GM23338 (cell line): ENCODE data around the gene TCF7L2. TPM values are rescaled to one million over a fixed set of nuclear protein-coding genes. Genes with fewer than 3 reads are reported as not detected.

Experiments used
- ATAC-seq: fragments of 200-7000 bp; cut with Tn5 transposase; 3 replicates; pipeline ENCODE4 v1.9.1; 2020
- DNase-seq: peaks from one replicate; pipeline ENCODE4 v3.0.0-alpha.2; 2015; ENCODE audit warnings: low spot score
- H2AFZ ChIP-seq: fragments of 200-600 bp; sonication (generic); 2 replicates; pipeline ENCODE4 v1.8.0; 2016; ENCODE audit warnings: antibody characterized with exemption, mild to moderate bottlenecking, moderate library complexity
- H3F3A ChIP-seq: fragments of 200-600 bp; sonication (generic); replicated peaks from 2 replicates; pipeline ENCODE4 v1.8.0; 2017; ENCODE audit warnings: antibody characterized with exemption, mixed run types, low read depth
- H3K27ac ChIP-seq: fragments of 200-600 bp; sonication (generic); 2 replicates; pipeline ENCODE4 v1.6.1; 2016; ENCODE audit warnings: low read depth
- H3K27me3 ChIP-seq: fragments of 200-600 bp; sonication (generic); 2 replicates; pipeline ENCODE4 v1.8.0; 2016; ENCODE audit warnings: mild to moderate bottlenecking, mixed run types, moderate library complexity; ENCODE audit not compliant: insufficient read depth
- H3K36me3 ChIP-seq: fragments of 200-600 bp; sonication (generic); 2 replicates; pipeline ENCODE4 v1.8.0; 2016; ENCODE audit warnings: mild to moderate bottlenecking; ENCODE audit not compliant: insufficient read depth
- H3K4me1 ChIP-seq: fragments of 200-600 bp; sonication (generic); 2 replicates; pipeline ENCODE4 v1.8.0; 2016; ENCODE audit warnings: mild to moderate bottlenecking, moderate library complexity; ENCODE audit not compliant: insufficient read depth
- H3K4me2 ChIP-seq: fragments of 200-600 bp; sonication (generic); 2 replicates; pipeline ENCODE4 v1.7.1; 2017; ENCODE audit warnings: mixed run types
- H3K4me3 ChIP-seq: fragments of 200-600 bp; sonication (generic); 2 replicates; pipeline ENCODE4 v1.6.1; 2016; ENCODE audit warnings: mixed run types
- H3K79me2 ChIP-seq: fragments of 200-600 bp; sonication (generic); replicated peaks from 2 replicates; pipeline ENCODE4 v1.8.0; 2017; ENCODE audit warnings: mild to moderate bottlenecking; ENCODE audit not compliant: insufficient read depth
- H3K9me2 ChIP-seq: fragments of 200-600 bp; sonication (generic); 2 replicates; pipeline ENCODE4 v1.8.0; 2017; ENCODE audit not compliant: insufficient read depth
- H4K20me1 ChIP-seq: fragments of 200-600 bp; sonication (generic); replicated peaks from 2 replicates; pipeline ENCODE4 v1.8.0; 2017; ENCODE audit warnings: mild to moderate bottlenecking; ENCODE audit not compliant: insufficient read depth
- H3K27ac Mint-ChIP-seq: 2 replicates; pipeline ENCODE4 v1.8.0; 2020; ENCODE audit warnings: inconsistent platforms, mild to moderate bottlenecking, moderate library complexity, mixed read lengths
- H3K27me3 Mint-ChIP-seq: 3 replicates; pipeline ENCODE4 v1.8.0; 2022; ENCODE audit warnings: low read depth, mild to moderate bottlenecking, moderate library complexity, mixed read lengths, inconsistent platforms; ENCODE audit not compliant: insufficient read depth, poor library complexity
- H3K36me3 Mint-ChIP-seq: 3 replicates; pipeline ENCODE4 v1.8.0; 2021; ENCODE audit warnings: low read depth, mild to moderate bottlenecking, inconsistent platforms, moderate library complexity, mixed read lengths
- H3K4me1 Mint-ChIP-seq: 3 replicates; pipeline ENCODE4 v1.8.0; 2020; ENCODE audit warnings: mild to moderate bottlenecking, inconsistent platforms, mixed read lengths
- H3K4me3 Mint-ChIP-seq: 3 replicates; pipeline ENCODE4 v1.8.0; 2021; ENCODE audit warnings: moderate library complexity, mild to moderate bottlenecking, inconsistent platforms, mixed read lengths
- H3K9me3 Mint-ChIP-seq: 3 replicates; pipeline ENCODE4 v1.8.0; 2020; ENCODE audit warnings: moderate library complexity, mild to moderate bottlenecking, inconsistent platforms, mixed read lengths
- CREB1 ChIP-seq: fragments of 250-450 bp; sonication (Bioruptor Pico); IDR thresholded peaks from 2 replicates; pipeline ENCODE4 v1.5.0; 2020; ENCODE audit warnings: low read depth, mild to moderate bottlenecking, moderate library complexity
- EZH2 ChIP-seq: fragments of 200-600 bp; sonication (generic); IDR thresholded peaks from one replicate; pipeline ENCODE4 v1.8.0; 2017; ENCODE audit warnings: antibody characterized with exemption, mild to moderate bottlenecking, low read depth; ENCODE audit not compliant: unreplicated experiment
- EZH2phosphoT487 ChIP-seq: fragments of 200-600 bp; sonication (generic); IDR thresholded peaks from one replicate; pipeline ENCODE4 v1.8.1; 2018; ENCODE audit warnings: antibody characterized with exemption; ENCODE audit not compliant: unreplicated experiment
- JUNB ChIP-seq: IDR thresholded peaks from one replicate; pipeline ENCODE4 v1.6.1; 2016; ENCODE audit warnings: antibody characterized with exemption; ENCODE audit not compliant: unreplicated experiment
- STAT1 ChIP-seq: IDR thresholded peaks from one replicate; pipeline ENCODE4 v1.6.1; 2016; ENCODE audit warnings: antibody characterized with exemption; ENCODE audit not compliant: unreplicated experiment
- ZNF114 ChIP-seq: fragments of 250-450 bp; sonication (Bioruptor Pico); IDR thresholded peaks from 2 replicates; pipeline ENCODE4 v1.5.0; 2020; ENCODE audit warnings: mild to moderate bottlenecking, moderate library complexity
- ZNF331 ChIP-seq: fragments of 250-450 bp; sonication (Bioruptor Pico); IDR thresholded peaks from 2 replicates; pipeline ENCODE4 v1.5.0; 2020; ENCODE audit warnings: low read depth, mild to moderate bottlenecking, moderate library complexity
- polyA plus RNA-seq: library from polyadenylated mRNA; unstranded; fragments of >200 nt; fragmentation: Nextera tagmentation; extraction: Ambion mirVana; gene quantifications from 2 replicates; pipeline ENCODE4 v1.2.1, GENCODE V29; 2016
- total RNA-seq: library from RNA; depleted of rRNA; stranded (reverse); fragments of >200 nt; shearing (Covaris generic); gene quantifications from 2 replicates; pipeline ENCODE4 v1.2.3, GENCODE V29; 2014
- TF ChIP-seq, protein P1 (sequence below): fragments of 250-450 bp; sonication (Bioruptor Pico); IDR thresholded peaks from 2 replicates; pipeline ENCODE4 v1.5.0; 2020; ENCODE audit warnings: mild to moderate bottlenecking, moderate library complexity
- TF ChIP-seq, protein P2 (sequence below): IDR thresholded peaks from one replicate; pipeline ENCODE4 v1.6.1; 2018; ENCODE audit warnings: antibody characterized with exemption; ENCODE audit not compliant: unreplicated experiment
- TF ChIP-seq, protein P3 (sequence below), 2 experiments: fragments of 200-600 bp in 1 of 2; sonication (generic) in 1 of 2; conservative IDR thresholded peaks; 2 replicates each; pipeline versions ENCODE4 v1.5.1 to v1.6.1; 2016 to 2017; ENCODE audit warnings: antibody characterized with exemption in 2 of 2, low read depth in 2 of 2, mild to moderate bottlenecking in 2 of 2, moderate library complexity in 1 of 2
- TF ChIP-seq, protein P4 (sequence below): IDR thresholded peaks from 2 replicates; pipeline ENCODE4 v1.6.1; 2016; ENCODE audit warnings: antibody characterized with exemption

Gene TCF7L2
- total and polyA plus RNA-seq, 2 experiments from 2014 or later: 32.2 to 80.8 TPM

DNA sequence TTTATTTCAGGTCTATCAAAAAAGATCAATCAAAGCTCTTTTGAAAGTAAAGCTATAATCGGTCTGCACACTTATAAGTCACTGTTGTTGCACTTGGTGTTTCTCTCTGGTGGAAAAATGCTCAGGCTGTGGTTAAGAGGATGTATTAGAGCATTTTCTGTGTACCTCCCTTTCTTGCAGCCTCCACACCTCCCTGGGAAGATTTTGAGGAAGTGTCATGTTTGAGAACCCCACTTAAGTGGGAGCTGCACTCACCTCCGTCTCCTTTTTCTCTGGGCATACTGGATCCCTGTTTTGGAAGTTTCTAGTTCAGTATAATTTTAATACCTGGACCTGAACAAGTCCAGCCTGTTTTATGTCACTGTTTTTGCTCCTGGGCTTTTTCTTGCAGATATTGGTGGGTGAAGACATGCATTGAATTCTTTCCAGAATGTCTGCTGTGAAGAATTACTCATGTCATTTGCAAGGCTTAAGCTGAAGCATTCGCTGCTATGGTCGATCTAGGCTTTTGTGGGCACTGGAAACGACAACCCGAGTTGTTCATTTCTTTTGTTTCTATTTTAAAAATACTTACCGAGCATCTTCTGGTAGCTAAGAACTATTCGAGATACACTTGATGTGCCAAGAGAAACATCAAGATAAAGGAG lies 36.6 kb downstream of the TCF7L2 start:
- TF ChIP-seq EZH2: no peak
- no peak for TF ChIP-seq JUNB
- TF ChIP-seq, protein P1, sequence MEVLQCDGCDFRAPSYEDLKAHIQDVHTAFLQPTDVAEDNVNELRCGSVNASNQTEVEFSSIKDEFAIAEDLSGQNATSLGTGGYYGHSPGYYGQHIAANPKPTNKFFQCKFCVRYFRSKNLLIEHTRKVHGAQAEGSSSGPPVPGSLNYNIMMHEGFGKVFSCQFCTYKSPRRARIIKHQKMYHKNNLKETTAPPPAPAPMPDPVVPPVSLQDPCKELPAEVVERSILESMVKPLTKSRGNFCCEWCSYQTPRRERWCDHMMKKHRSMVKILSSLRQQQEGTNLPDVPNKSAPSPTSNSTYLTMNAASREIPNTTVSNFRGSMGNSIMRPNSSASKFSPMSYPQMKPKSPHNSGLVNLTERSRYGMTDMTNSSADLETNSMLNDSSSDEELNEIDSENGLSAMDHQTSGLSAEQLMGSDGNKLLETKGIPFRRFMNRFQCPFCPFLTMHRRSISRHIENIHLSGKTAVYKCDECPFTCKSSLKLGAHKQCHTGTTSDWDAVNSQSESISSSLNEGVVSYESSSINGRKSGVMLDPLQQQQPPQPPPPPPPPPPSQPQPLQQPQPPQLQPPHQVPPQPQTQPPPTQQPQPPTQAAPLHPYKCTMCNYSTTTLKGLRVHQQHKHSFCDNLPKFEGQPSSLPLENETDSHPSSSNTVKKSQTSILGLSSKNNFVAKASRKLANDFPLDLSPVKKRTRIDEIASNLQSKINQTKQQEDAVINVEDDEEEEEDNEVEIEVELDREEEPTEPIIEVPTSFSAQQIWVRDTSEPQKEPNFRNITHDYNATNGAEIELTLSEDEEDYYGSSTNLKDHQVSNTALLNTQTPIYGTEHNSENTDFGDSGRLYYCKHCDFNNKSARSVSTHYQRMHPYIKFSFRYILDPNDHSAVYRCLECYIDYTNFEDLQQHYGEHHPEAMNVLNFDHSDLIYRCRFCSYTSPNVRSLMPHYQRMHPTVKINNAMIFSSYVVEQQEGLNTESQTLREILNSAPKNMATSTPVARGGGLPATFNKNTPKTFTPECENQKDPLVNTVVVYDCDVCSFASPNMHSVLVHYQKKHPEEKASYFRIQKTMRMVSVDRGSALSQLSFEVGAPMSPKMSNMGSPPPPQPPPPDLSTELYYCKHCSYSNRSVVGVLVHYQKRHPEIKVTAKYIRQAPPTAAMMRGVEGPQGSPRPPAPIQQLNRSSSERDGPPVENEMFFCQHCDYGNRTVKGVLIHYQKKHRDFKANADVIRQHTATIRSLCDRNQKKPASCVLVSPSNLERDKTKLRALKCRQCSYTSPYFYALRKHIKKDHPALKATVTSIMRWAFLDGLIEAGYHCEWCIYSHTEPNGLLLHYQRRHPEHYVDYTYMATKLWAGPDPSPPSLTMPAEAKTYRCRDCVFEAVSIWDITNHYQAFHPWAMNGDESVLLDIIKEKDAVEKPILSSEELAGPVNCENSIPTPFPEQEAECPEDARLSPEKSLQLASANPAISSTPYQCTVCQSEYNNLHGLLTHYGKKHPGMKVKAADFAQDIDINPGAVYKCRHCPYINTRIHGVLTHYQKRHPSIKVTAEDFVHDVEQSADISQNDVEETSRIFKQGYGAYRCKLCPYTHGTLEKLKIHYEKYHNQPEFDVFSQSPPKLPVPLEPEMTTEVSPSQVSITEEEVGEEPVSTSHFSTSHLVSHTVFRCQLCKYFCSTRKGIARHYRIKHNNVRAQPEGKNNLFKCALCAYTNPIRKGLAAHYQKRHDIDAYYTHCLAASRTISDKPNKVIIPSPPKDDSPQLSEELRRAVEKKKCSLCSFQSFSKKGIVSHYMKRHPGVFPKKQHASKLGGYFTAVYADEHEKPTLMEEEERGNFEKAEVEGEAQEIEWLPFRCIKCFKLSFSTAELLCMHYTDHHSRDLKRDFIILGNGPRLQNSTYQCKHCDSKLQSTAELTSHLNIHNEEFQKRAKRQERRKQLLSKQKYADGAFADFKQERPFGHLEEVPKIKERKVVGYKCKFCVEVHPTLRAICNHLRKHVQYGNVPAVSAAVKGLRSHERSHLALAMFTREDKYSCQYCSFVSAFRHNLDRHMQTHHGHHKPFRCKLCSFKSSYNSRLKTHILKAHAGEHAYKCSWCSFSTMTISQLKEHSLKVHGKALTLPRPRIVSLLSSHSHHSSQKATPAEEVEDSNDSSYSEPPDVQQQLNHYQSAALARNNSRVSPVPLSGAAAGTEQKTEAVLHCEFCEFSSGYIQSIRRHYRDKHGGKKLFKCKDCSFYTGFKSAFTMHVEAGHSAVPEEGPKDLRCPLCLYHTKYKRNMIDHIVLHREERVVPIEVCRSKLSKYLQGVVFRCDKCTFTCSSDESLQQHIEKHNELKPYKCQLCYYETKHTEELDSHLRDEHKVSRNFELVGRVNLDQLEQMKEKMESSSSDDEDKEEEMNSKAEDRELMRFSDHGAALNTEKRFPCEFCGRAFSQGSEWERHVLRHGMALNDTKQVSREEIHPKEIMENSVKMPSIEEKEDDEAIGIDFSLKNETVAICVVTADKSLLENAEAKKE (CRISPR knock-in tag): no peak
- TF ChIP-seq STAT1: no peak
- TF ChIP-seq, protein P2, sequence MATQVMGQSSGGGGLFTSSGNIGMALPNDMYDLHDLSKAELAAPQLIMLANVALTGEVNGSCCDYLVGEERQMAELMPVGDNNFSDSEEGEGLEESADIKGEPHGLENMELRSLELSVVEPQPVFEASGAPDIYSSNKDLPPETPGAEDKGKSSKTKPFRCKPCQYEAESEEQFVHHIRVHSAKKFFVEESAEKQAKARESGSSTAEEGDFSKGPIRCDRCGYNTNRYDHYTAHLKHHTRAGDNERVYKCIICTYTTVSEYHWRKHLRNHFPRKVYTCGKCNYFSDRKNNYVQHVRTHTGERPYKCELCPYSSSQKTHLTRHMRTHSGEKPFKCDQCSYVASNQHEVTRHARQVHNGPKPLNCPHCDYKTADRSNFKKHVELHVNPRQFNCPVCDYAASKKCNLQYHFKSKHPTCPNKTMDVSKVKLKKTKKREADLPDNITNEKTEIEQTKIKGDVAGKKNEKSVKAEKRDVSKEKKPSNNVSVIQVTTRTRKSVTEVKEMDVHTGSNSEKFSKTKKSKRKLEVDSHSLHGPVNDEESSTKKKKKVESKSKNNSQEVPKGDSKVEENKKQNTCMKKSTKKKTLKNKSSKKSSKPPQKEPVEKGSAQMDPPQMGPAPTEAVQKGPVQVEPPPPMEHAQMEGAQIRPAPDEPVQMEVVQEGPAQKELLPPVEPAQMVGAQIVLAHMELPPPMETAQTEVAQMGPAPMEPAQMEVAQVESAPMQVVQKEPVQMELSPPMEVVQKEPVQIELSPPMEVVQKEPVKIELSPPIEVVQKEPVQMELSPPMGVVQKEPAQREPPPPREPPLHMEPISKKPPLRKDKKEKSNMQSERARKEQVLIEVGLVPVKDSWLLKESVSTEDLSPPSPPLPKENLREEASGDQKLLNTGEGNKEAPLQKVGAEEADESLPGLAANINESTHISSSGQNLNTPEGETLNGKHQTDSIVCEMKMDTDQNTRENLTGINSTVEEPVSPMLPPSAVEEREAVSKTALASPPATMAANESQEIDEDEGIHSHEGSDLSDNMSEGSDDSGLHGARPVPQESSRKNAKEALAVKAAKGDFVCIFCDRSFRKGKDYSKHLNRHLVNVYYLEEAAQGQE: no peak
- TF ChIP-seq EZH2phosphoT487: no peak
- no peak for TF ChIP-seq ZNF331 (CRISPR knock-in tag)
- TF ChIP-seq, protein P3, sequence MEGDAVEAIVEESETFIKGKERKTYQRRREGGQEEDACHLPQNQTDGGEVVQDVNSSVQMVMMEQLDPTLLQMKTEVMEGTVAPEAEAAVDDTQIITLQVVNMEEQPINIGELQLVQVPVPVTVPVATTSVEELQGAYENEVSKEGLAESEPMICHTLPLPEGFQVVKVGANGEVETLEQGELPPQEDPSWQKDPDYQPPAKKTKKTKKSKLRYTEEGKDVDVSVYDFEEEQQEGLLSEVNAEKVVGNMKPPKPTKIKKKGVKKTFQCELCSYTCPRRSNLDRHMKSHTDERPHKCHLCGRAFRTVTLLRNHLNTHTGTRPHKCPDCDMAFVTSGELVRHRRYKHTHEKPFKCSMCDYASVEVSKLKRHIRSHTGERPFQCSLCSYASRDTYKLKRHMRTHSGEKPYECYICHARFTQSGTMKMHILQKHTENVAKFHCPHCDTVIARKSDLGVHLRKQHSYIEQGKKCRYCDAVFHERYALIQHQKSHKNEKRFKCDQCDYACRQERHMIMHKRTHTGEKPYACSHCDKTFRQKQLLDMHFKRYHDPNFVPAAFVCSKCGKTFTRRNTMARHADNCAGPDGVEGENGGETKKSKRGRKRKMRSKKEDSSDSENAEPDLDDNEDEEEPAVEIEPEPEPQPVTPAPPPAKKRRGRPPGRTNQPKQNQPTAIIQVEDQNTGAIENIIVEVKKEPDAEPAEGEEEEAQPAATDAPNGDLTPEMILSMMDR (conservative IDR thresholded peaks at IDR 0.05; ENCODE audit: low read depth in 2 of 2): no peak
- no peak for TF ChIP-seq CREB1 (CRISPR knock-in tag)
- TF ChIP-seq ZNF114: no peak
- TF ChIP-seq, protein P4, sequence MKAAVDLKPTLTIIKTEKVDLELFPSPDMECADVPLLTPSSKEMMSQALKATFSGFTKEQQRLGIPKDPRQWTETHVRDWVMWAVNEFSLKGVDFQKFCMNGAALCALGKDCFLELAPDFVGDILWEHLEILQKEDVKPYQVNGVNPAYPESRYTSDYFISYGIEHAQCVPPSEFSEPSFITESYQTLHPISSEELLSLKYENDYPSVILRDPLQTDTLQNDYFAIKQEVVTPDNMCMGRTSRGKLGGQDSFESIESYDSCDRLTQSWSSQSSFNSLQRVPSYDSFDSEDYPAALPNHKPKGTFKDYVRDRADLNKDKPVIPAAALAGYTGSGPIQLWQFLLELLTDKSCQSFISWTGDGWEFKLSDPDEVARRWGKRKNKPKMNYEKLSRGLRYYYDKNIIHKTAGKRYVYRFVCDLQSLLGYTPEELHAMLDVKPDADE: no peak
- Mint-ChIP-seq H3K27ac (peak overlapping the region; percentile 47; the same call in 1 of the 2 replicates), H3K36me3 (peaks cover 13% of the 10 kb centered on the region; the same call in 2 of the 3 replicates), H3K9me3 (no peaks in the 10 kb centered on the region), H3K27me3 (peaks cover 17% of the 10 kb centered on the region), H3K4me1 (peaks cover 87% of the 10 kb centered on the region), H3K4me3 (no peak overlapping the region; the same call in 2 of the 3 replicates)
- no peak for ATAC-seq
- H3K4me2 ChIP-seq: 0 out of 2 replicates have a peak overlapping the region, but pooled peaks have one; percentile 46
- DNase-seq: no peak
- peaks cover 100% of the 10 kb centered on the region for H3K79me2 ChIP-seq
- peaks cover 83% of the 10 kb centered on the region for H4K20me1 ChIP-seq
- no peaks in the 10 kb centered on the region for H3K27me3 ChIP-seq
- H3K27ac ChIP-seq: peak overlapping the region; percentile 48
- peaks cover 93% of the 10 kb centered on the region for H3K4me1 ChIP-seq
- no peak overlapping the region for H3K4me3 ChIP-seq
- no peaks in the 10 kb centered on the region for H3K9me2 ChIP-seq
- H3F3A ChIP-seq: peaks cover 15% of the 10 kb centered on the region
- H2AFZ ChIP-seq: no peak overlapping the region
- peaks cover 6% of the 10 kb centered on the region; the same call in 1 of the 2 replicates for H3K36me3 ChIP-seq
